DMS53 treated with DMSO at 0.1 percent for 48 hours (cell line): Measurements from ENCODE around the gene SLC9A1.
"Not testable (repeated sequence)": the region's sequence is repeated elsewhere in the genome, so short reads cannot be mapped to it uniquely, and the experiment has no call there.

Experiments
- DNase-seq: peaks from one replicate; lab custom pipeline; 2025; ENCODE audit not compliant: unreplicated experiment; lab: John Stamatoyannopoulos, UW

Gene SLC9A1

DNA sequence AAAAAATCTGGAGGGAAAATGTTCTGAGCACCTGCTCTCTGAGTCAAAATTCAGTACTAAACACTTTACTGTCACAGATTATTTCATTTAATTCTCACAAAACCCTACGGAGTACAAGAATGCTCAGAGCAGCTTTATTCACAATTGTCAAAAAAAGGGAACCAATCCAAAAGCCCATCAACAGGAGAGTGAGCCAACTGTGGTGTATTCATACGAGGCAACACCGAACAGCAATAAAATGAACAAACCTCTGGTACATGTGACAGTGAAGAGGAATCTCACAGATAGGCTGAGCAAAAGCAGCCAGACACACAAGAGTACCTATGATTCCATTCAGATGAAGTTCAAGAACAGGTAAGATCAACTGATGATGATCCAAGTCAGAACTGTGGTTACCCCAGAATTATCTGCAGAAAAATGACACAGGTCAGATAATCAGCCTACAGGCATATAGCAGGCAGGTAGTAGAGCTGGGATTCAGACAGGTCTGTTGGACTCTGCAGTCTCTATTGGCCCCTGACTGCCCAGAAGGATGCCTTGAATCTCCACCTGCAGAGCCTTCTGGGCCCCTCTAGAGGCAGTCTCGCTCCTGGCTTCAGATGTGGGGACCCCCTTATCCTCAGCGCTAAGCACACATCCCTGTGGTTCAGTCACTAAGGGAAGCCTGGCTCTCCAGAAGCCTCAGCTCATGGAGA, 19.2 kb downstream of the SLC9A1 start:
- no peak for DNase-seq

DNA sequence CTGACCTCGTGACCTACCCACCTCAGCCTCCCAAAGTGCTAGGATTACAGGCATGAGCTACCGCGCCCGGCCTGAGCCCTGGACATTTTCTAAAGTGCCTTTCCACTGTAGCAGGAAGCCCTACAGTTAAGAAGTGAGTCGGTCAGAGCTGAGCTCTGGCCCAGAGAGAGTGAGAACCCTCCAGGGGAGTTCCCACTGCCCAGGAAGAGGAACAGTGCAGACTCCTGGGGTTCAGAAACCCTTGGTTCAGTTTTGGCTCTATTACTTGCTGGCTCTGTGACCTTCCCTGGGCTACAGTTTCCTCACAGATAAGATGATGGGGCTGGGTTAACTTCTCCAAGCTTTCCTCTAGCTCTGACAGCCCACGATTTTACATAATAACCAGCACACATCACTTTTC, 20.9 kb downstream of the SLC9A1 start:
- no peak for DNase-seq

DNA sequence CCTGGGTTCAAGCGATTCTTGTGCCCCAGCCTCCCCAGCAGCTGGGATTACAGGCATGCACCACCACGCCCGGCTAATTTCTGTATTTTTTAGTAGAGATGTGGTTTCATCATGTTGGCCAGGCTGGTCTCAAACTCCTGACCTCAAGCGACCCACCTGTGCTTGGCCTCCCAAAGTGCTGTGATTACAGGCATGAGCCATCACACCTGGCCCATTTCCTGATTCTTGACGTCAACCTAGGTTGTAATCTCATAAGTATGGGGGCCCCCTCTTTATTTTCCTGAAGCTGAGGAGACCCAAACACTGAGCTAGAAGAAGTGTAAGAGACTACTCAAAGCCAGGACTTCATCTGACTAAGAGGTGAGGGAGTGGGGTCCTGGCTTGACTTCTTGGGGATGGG, 21.8 kb downstream of the SLC9A1 start:
- no peak for DNase-seq

DNA sequence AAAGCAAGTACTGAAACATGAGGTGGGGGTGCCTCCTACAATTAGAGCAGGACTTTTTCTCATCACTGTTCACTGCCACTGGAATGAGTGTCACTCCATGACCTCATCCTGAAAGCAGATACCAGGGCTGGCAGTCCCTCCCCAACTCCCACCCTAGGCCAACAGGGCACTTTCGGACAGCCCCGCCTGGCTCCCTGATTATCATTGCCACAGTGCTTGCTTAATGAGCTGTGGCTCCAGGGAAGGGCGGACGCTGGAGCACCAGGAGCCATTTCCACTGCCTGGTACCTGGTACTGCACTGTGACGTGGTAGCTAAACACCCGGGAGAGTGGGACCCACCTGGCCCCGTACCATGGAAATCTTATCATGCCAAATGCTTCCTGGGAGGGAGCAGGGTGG, 22.3 kb downstream of the SLC9A1 start:
- no peak for DNase-seq

DNA sequence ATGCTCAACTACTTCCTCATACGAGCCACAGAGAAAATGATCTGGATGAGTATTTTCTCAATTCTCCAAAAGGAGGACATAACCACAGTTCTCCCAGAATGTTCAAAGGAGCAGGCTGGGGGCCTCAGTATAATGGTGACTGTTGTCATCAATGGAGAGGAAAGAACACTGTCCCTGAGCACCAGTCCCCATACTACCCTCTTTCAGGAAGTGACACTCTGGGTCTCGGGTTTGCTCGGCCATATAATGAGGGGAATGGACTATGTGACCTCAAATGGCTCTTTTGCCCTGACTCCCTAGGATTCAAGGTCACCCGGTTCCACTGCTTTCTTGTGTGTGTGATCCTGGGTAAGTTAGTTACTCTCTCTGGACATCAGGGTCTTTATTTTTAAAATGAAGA, 22.8 kb downstream of the SLC9A1 start:
- DNase-seq: no peak

DNA sequence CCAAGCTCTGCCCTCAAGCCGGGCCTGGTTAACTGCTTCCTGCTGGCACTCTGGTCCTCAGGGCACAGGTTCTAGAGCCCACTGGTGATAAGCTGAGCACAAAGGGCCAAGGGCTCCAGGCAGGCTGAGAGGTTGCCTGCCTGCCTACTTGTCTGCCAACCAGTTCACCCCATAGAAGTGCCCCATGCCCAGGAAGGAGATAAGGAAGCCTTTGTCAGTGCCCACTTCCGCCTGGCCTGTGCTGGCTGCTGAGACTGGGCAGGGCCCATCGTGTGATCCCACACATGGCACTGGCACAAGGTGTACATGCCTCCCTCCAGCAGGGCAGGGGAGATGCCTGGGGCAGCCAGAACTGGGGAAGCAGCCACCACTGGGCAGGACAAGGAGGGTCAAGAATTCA, 24.1 kb downstream of the SLC9A1 start:
- no peak for DNase-seq

DNA sequence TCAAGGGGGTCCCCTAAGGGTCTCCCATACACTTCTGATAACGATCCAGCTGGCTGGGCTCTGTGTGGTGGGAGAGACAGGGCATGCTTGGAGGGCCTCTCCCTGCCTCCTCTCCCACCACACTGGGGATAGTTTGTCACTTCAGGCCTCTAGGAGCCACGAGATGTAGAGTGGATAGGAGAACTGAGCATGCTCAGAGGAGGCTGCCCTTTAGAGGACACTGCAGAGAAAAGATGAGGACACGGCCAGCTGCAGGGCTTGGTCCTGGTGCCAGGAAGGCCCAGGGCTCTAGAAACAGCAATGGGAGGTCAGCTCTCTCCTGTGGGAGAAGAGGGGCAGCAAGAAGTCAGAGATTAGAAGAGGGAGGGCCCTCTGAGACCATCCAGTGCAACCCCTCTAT, 25.7 kb downstream of the SLC9A1 start:
- DNase-seq: no peak

DNA sequence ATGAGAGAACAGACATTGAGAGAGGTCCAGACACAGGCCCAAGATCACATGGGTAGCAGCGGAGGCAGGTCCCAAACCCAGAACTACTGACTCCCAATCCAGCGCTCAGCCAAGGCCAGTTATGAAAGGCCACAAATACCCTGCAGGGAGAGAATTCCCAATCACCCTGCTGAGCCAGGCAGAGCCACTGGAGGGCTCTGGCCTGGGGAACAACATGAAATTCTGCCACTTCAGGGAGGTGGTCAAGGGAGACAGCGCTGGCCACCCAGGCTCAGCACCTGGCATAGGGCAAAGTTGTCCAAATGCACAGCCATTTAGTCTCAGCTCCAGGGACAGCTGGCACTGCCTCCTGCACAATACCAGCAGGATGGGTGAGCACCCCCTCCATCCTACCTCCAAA, 27.5 kb downstream of the SLC9A1 start:
- no peak for DNase-seq

DNA sequence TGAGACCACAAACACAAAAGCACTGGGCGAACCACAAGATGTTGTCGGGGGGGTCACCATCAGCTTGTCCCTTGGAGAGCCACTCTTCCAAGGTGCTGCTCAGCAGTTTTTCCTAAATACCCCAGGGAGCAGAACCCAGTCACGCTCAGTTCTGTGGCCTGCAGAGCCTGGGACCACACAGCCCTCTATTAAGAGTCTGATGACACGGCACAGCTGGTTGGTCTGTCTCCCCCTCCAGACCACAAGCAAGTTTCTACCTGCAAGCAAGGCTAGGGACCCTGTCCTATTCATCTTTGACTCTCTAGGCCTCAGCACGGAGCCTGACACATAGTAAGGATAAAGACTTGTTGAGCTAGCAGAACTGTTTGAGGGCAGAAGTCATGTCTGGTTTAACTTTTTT, 28.5 kb downstream of the SLC9A1 start:
- DNase-seq: no peak

DNA sequence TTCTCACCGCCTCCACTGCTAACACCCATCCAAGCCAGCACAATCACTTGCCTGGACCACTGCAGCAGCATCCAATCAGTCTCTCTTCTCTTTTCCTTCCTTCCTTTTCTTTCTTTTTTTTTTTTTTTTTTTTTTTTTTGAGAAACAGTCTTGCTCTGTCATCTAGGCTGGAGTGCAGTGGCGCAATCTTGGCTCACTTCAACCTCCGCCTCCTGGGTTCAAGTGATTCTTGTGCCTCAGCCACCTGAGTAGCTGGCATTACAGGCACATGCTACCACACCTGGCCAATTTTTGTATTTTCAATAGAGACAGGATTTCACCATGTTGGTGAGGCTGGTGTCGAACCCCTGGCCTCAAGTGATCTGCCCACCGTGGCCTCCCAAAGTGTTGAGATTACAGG, 29.8 kb downstream of the SLC9A1 start:
- not testable (repeated sequence) for DNase-seq

DNA sequence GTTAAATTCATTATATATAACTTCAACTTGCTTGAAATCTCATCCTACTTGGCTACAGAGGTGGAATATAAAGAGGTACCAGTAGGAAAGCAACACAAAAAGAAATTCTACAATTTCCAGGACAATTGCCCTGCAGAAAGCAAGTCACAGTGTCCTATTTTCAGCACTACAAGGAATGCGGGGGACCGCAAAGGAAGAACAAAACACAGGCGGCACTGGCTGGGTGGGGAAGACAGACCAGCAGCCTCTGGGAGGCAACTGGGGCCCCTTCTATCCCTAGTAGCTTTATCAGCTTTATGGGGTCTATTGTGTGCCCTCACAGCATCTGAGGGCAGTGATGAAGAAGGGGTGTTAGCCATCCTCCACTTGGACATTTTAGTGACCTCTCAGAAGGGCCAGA, 30.5 kb downstream of the SLC9A1 start:
- DNase-seq: no peak

DNA sequence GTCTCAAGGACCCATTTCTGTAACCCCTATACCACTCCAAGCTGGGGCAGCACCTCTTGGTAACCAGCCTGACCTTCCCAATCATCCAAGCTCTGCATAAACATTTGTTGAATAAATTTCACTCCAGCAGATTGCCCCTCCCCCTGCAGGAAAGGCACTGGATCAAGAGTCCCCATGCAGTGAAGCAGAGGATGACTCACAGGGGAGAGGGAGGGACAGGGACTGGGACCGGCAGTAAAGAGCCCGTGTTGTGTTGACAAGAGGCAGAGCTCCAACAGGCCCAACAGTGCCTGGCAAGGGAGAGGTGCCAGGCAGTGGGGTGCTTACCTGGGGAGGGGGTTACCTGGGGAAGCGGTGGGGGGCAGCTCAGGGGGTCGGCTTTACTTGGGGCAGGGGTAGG, 32.3 kb downstream of the SLC9A1 start:
- peak; percentile 91 for DNase-seq

DNA sequence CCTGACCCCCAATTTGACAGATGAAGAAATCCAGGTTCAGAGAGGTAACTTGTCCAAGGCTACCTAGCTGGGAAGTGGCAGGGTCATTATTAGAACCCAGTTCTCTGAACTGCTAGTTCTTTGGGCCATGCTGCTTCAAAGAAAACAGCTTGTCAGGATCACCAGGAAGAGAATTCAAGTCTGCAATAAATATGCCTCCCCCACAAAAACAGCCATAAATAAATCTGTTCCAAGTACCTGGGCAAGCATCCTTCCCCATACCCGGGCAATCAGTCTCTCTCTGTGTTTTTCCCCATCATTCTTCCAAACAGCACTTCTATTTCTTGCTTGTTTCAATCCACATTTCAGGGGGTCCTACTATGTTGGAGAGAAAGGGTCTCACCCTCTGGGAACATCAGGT, 34.1 kb downstream of the SLC9A1 start:
- no peak for DNase-seq

DNA sequence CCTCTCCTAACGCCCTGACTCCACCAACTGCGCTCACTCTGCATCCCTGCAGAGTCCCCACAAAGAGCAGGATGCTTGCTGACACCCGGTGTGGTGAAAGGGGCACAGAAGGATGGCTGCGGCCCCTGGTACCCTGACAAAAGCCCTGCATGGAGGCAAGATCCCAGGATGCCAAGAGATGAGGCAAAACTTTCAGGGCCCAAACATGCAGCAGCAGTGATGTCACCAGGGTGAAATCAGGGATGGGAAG, 36.6 kb downstream of the SLC9A1 start:
- DNase-seq: no peak

DNA sequence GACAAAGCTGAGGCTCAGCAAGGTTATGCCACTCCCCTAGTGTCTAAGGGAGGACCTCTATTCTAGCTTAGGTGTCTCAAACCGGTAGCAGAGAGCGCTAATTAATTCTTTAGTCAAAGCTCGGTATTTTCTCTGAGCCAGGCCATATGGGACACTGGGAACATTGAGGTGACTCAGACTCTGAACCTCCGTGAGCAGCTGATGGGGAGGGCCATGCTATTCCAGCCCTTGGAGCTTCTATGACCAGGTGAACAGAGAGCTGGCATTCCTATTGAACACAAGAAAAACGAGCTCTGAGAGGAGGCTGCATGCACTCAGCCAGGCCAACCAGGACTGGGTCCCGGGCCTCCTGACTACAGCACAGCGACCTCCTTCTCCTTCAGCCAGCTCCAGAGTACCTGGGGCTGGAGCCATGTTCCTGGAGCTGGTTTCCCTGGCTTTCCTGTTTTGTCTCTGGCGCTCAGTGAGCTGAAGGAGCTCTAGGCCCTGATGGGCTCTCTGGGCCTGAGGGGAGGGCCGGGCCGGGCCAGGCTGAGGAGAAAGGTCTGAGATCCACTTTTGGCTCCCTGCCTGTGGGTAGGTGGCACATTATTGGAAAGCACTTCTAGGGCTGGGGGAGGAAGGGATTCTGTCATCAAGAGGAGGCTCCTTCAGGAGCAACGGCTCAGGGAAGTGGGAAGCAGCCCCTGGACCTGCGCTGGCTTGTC, 37.0 kb downstream of the SLC9A1 start:
- DNase-seq: no peak

DNA sequence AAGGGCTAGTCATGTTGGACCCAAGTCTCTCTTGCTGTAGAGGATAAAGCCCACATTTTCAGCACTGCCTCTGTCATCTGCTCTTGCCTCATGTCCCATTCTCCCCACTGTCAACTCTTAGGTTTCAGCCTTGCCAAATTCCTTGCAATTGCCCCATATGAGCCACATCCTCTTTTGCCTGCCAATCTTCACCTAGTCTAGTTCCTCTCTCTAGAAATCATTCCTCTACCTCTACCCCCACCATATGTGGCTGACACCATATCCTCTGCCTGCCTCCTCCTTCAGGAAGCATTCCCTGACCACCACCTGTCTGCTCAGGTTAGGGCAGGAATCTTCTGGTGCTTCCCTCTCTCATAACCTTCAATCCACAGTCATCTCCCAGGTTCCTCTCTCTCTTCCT, 38.2 kb downstream of the SLC9A1 start:
- DNase-seq: no peak

DNA sequence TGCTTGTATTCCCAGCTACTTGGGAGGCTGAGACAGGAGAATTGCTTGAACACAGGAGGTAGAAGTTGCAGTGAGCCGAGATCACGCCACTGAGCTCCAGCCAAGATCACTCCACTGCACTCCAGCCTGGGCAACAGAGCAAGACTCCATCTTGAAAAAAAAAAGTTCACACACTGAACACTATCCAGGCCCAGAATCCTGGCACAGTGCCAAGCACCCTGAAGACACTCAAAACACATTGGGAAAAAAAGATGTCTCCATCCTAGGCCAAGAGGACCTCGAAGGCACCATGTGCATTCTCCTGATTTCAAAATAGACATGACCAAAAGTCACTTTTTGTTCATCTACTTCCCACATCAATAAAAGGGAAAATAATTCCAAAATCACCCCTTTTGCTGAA, 38.7 kb downstream of the SLC9A1 start:
- no peak for DNase-seq

DNA sequence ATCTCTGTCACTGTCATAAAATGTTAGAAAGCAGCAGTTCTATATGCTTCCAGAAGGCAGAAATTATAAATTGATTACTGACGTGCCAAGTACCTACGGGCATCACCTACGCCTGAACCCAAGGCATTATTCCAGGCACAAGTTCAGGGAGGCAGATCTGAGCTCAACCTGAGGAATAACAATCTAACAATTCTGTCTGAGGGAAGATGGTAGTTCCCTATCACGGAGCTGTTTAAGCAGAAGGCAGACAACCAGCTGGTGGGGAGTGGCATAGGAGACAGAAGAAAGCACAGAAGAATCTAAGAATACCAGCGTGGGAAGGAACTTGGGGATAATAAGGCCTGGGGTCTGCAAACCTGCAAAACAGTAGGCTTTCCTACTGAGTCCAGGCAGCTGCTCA, 40.4 kb downstream of the SLC9A1 start:
- DNase-seq: no peak

DNA sequence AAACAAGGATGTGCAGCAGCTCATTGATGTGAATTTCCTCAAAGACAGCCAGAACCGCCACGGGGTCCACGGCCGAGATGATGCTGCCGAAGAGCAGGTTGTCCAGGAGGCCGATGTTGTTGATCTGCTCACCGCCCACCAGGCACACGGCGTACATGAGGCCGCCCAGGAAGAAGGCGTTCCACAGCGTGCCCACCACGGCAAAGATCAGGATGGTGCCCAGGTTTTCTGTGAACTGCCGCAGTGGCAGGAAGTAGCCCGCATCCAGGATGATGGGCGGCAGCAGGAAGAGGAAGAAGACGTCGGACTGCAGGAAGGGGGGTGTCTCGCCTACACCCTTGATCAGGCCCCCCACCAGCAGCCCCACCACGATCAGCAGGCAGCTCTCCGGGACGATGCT, 41.1 kb downstream of the SLC9A1 start:
- DNase-seq: no peak

DNA sequence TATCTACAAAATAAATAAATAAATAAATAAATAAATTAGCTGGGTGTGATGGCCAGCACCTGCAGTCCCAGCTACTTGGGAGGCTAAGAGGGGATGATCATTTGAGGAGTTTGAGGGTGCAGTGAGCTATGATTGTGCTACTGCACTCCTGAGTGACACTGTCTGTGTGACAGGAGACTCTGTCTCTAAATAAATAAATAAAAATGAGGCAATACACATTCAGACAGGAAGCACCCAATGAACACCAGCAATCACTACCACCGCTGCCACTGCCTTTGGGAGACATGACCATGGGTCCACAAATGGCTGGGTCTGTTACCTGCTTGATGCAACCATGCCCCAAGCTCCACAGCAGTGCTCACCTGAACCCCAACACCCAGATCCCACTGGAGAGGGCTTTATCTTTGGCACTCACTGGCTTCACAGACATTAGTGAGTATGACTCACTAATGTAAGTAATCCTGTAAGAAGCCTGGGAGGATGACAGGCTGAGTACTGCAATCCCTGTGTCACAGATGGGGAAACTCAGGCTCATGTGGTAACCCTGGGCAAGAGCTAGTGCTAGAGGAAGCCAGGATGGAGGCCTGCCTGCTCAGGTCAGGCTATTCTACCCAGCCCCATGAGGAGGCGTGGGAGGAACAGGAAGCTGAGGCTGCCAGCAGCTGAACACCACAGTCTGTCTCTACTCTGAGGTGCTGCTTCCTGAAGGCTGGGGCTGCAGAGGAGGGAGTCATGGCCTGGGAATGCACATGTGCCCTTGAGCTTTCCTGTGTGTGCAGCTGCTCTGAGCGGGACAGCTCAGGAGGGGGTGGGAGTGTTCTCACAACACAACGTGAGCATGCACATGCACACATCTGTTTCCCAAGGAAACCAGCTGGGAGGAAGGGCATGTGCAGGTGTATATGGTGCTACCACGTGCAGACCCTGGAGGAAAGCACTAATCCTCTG, 43.0 kb downstream of the SLC9A1 start:
- peak; percentile 97 for DNase-seq

DNA sequence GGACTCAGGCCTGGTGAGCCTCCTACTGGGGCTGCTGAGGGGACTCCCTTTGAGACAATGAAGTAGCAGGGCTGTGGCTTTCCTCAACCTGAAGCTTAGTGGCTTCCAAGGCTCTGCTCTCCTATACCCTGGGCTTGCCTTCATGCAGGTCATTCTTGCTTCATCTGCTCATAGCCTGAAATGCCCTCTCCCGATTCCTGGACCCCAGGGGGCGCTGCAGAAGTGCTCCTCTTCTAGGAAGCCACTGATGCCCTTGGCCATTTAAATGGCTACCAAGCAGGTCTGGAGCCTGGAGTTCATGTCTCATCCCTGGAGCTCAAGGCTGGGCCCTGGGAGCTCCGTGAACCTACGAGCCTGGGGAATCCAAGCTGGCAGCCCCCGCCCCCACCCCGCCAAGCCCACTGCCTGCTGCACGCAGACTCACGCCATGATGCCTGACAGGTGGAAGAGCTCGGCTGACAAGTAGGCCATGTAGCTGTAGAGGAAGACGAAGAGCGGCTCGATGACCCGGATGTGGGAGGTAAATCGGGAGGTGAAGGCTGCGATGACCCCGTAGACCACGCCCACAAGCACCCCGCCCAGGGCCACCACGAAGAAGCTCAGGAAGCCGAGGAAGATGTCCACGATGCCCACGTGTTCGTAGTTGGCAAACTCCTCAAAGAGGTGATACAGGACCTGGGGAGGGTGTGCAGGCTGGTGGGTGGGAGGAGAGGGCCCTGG, 45.7 kb downstream of the SLC9A1 start:
- peak; percentile 11 for DNase-seq

DNA sequence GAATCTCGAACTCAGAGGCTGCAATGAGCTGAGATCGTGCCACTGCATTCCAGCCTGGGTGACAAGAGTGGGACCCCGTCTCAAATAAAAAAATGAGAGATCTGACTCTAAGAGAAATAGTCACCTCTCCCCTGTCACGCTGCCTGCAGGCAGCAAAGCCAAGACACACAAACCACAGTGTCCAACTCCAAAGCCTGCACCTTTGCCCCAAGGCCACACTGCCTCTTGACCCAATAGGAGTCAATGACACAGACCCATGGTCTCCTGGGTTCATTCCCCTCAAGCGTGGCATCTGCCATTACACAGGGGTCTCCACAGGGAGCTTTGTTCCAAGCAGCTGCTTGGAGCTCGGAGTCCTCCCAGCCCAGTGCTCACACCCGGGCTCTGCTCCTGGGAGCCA, 46.3 kb downstream of the SLC9A1 start:
- DNase-seq: no peak
